GM04504 (cell line): ENCODE results near the gene CPT1C.

Source experiments
- DNase-seq: peaks from one replicate; pipeline ENCODE4 v3.0.0-alpha.2; 2012; ENCODE audit warnings: low read depth

The CPT1C gene

GRCh38 chr19:49660338-49660961 is 30.5 kb upstream of the CPT1C start:
- DNase-seq: no peak

- DNase-seq: no peak
These were observed 28.9 kb upstream of the CPT1C start for GRCh38 chr19:49662011-49662410.

DNA sequence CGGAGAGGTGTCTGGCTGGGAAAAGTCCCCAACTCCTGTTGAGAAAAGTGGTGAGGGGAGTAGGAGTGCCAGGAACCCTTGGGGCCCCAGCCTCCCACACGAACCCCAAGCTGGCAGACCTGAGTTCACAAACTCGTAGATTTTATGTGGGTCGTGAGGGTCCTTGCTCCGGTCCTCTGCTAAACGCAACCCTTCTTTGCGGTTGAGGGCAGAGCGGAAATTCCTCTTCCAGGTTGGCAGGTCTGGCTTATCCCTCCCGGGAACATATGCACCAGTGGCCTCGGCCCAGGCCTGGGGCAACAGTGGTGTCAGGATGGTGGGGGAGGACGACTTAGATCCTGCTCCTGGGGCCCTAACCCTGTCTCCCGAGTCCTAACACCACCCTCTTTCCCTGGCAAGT is 27.7 kb upstream of the CPT1C start:
- no peak for DNase-seq

- DNase-seq: peak; percentile 50
These were observed 26.5 kb upstream of the CPT1C start for GRCh38 chr19:49664171-49665035.

DNA sequence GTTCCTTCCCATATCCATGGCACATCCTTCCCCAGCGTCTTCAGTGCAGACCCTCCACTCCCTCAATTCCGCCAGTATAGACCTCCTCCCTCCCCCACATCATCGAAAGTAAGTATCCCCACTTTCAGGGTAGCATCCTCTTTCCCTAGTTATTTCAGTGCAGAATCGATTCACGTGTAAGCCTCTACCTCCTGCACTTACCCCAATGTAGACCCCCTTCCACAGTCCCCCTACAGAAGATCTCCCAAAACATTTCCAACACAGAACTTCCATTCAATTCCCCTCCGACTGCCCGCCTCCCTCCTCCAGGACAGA is 25.9 kb upstream of the CPT1C start:
- DNase-seq: no peak

DNA sequence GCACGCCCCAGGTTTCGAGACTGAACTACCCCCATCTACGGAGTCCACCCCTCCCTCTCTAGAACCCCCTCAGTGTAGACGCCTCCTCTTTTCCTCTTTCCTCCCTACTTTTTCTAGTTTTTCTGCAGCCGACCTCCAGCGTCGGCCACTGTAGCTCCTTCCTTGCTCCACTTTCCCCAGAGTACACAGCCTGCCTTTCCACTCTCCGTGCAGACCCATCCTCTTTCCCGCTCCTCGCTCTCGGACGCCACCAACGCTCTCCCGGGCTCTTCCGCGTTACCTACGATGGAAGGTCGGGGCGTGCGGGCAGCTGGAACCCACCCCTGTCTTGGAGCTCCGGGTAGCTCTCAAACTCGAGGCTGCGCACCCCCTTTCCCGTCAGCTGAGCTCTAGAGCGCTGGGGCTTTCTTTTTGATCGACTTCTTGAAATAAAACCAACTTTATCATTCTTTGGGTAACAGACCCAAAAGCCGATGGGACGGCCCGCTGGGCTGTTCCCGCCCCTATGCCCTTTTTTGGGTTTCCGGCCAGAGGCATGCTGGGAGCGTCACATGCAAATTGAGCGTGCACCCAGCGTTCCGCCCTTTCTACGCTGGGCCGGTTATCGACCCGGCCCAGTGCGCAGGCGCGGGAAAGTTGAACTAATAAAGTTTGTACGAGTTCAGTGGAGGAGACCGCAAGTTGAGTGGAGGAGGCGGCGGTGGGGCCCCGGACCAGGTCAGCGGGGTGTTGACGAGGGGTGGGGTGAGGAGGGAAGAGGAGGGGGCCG is 25.4 kb upstream of the CPT1C start, which contains the start of the genes BCL2L12 and IRF3:
BCL2L12 (plus strand) TSS at position 583 of the 769 bp plus-strand sequence. CDS start 760 bp downstream, outside the sequence.
IRF3 (minus strand) TSS at position 507 of the 769 bp plus-strand sequence. CDS start 1,019 bp downstream, outside the sequence.
- DNase-seq: peak; percentile 94

- DNase-seq: no peak
These were observed 24.8 kb upstream of the CPT1C start for GRCh38 chr19:49666120-49666444.

- no peak for DNase-seq
These were observed 23.4 kb upstream of the CPT1C start for GRCh38 chr19:49667473-49667872.

DNA sequence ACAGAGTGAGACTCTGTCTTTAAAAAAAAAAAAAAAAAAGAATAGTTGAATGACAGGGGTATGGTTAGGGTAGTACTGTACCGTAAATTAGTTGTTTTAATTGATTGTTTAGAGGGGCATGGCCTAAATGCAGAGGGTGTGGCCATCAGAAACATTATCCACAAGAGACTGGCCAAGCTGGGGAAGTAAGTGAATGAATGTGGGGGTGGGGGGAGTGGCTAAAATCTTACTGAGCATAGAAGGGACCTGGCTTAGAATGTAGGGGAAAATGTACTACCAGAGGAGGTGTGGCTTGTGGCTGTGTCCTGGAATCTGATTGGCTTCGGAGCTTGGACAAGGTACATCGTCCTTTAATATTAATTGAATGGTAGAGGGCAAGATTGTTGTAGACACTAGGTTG is 21.4 kb upstream of the CPT1C start:
- DNase-seq: no peak

GRCh38 chr19:49672131-49672919 is 18.6 kb upstream of the CPT1C start:
- no peak for DNase-seq

GRCh38 chr19:49676136-49676783 is 14.7 kb upstream of the CPT1C start:
- no peak for DNase-seq

- DNase-seq: peak; percentile 100
These were observed 14.1 kb upstream of the CPT1C start for GRCh38 chr19:49676784-49677230.

DNA sequence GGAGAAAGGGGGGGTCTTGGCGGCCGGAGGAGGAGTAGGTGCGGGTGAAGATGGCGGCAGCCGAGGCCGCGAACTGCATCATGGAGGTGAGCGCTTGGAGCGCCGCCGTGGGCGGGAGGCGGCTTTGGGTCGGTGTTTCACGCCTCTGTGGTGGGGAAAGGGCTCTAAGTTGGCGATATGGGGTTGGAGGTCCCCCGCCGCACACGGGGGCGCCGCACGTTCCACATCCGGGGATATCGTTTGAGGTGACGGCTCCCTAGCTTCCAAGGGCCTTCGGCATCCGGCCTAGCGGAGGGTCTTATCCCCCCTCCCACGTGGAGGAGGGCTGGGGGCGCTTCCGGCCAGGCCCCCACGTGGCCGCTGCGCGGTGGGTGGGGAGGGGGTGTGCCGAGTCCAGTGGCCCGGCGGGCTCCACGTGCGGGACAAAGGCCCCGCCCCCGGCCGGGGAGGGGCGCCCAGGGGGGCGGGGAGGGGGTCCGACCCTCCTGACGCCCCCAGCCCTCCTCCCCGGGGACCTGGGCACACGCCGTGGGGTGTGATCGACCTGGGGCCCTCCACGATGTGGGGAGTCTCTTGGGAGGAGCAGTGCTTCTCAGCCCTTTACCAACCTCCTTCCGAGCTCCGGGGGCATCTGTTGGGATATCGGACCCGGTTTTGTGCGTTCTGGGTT is 13.6 kb upstream of the CPT1C start, which contains the start of gene PRMT1:
PRMT1 (plus strand) TSS at position 41 of the 670 bp plus-strand sequence; CDS start at position 51, 10 bp downstream.
- no peak for DNase-seq

DNA sequence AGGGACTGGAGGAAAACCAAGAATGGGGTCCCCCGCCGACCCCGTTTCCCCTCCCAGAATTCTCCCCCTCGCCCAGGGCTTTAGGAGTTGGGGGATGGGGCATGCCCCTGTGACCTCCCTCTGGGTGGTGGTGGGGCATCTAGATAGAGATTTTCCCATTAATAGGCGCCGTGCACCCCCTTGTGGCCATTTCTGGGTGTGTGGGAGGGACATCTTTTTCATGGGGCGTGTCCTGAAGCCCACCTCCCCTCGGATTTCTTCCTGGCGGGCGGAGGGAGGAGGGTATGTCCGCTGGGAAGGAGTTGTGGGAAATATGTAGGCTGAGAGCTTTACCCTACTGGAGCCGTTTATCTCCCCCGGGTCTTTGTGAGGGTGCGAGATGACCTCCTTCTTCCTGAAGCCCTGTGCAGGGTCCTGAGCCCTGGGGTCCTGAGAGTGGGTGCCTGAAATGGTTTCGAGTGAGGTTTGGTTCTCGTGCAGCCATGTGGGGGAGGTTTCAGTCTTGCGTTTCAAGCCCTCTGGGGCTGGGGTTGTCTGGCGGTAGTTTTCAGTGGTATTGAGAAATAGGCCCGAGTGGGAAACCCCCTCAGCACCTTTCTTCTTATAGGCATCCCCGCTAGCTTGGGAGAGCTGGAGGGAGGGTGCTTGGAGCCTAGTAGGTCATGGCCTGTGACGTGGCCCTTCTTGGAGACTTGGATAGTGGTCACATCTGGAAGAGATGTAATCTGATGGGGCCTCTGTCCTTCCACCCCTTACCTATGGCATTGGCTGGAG is 12.8 kb upstream of the CPT1C start:
- no peak for DNase-seq

DNA sequence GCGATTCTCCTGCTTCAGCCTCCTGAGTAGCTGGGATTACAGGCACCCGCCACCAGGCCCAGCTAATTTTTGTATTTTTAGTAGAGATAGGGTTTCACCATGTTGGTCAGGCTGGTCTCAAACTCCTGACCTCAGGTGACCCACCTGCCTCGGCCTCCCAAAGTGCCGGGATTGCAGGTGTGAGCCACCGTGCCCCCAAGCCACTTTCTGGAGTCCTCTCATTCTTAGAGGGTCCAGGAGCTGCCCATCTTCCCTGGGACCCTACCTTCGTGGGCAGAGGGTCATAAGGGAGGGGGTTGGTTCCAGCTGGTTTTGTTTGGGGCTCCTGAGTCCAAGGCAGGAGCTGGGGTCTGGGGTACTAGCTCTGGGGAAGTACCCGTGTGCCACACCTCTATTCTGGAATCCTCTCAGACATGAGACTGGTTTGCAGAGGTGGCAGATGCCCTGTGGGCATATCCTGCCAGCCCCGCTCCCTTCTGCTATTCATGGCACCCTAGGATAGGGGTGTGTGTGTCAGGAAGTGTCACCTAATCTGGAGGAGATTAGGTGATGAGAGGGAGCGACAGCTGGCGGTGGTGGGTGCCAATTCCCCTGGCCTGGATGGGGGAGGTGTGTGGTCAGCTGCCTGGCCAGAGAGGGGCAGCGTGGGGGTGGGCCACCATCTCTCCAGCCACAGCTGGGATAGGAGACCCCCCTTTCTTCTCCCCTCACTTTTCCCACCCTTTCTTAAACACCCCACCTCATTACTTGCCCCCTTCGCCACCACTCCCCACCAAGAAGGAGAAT is 11.7 kb upstream of the CPT1C start:
- no peak for DNase-seq

DNA sequence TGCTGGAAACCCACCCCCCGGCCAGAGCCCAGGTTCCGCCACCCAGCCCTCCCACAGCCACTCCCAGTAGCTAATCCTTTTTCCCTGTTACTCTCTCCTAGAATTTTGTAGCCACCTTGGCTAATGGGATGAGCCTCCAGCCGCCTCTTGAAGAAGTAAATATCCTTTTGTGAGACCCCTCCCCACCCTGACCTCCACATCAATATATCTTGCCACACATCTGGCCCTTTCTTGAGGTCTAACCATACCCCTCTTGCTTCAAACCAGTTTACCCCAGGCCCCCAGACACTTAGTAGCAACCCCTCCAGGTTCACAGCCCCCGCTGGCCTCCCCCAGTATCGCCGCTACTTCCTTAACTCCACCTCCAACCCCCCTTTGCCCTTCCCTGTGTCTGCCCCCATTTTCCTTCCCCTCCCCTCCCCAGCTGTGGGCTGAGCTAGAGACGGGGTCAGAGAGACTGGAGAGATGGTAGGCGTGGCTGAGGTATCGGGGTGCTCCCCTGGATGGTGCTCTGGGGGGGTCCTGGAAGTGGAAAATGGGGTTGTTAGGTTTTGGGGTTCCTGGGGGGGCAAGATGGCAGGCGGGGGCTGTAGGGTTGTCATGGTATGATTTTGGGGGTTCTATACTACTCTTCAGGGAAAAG is 11.0 kb upstream of the CPT1C start:
- DNase-seq: no peak

- peak; percentile 53 for DNase-seq
These were observed 10.2 kb upstream of the CPT1C start for GRCh38 chr19:49680421-49681351.
